Panc1 (cell line): Measurements from ENCODE around the gene CTSD. TPM values are rescaled to one million over a fixed set of nuclear protein-coding genes. Genes with fewer than 3 reads are reported as not detected.

Source experiments
- ATAC-seq: fragments of 200-7000 bp; cut with Tn5 transposase; 2 replicates; pipeline ENCODE4 v1.9.1; 2020; ENCODE audit warnings: mild to moderate bottlenecking, moderate library complexity
- BruUV-seq: library from RNA; stranded (reverse); fragments of 400-500 nt; replicated peaks from 2 replicates; lab custom pipeline; 2021; lab: Mats Ljungman, UMichigan
- CTCF ChIA-PET: fragments of 300-600 bp; sonication (Branson Sonifier 250); formaldehyde crosslinking; loops from one replicate; lab custom pipeline; 2022; ENCODE audit warnings: antibody characterized with exemption; lab: Charles Lee
- POLR2A ChIA-PET: fragments of 300-600 bp; sonication (Branson Sonifier 250); formaldehyde crosslinking; loops from one replicate; lab custom pipeline; 2022; ENCODE audit warnings: antibody characterized with exemption; lab: Charles Lee
- DNase-seq: peaks from one replicate; pipeline ENCODE4 v3.0.0-alpha.2; 2010; ENCODE audit warnings: low read depth, low spot score
- H3K27ac ChIP-seq: 2 replicates; pipeline ENCODE4 v1.5.1; 2011; ENCODE audit warnings: mild to moderate bottlenecking, low read length, inconsistent platforms
- H3K27me3 ChIP-seq: fragments of 200-500 bp; sonication (Bioruptor generic); 2 replicates; pipeline ENCODE4 v1.6.0; 2014; ENCODE audit warnings: low read length, inconsistent platforms; ENCODE audit not compliant: control insufficient read depth, insufficient read depth
- H3K36me3 ChIP-seq: fragments of 200-500 bp; sonication (Bioruptor generic); 2 replicates; pipeline ENCODE4 v1.5.1; 2014; ENCODE audit warnings: inconsistent platforms, mild to moderate bottlenecking, low read length, moderate library complexity; ENCODE audit not compliant: control insufficient read depth, insufficient read depth
- H3K4me1 ChIP-seq: 2 replicates; pipeline ENCODE4 v1.5.1; 2011; ENCODE audit warnings: inconsistent platforms, mild to moderate bottlenecking, low read length, moderate library complexity; ENCODE audit not compliant: control insufficient read depth, insufficient read depth
- H3K4me3 ChIP-seq, 2 experiments: 2 replicates each; pipeline ENCODE4 v1.5.1; 2011 to 2012; ENCODE audit warnings: low read depth in 2 of 2, low read length in 2 of 2, mild to moderate bottlenecking in 2 of 2, inconsistent platforms in 1 of 2, moderate library complexity in 1 of 2
- H3K9me3 ChIP-seq: fragments of 200-500 bp; sonication (Bioruptor generic); 2 replicates; pipeline ENCODE4 v1.5.1; 2014; ENCODE audit warnings: low read depth, mild to moderate bottlenecking, inconsistent platforms, low read length, moderate library complexity; ENCODE audit not compliant: control insufficient read depth, insufficient read depth
- CTCF ChIP-seq: fragments of 450-650 bp; IDR thresholded peaks from 2 replicates; pipeline ENCODE4 v1.5.1; 2017; ENCODE audit warnings: mild to moderate bottlenecking
- POLR2AphosphoS5 ChIP-seq: IDR thresholded peaks from 2 replicates; pipeline ENCODE4 v1.6.1; 2012; ENCODE audit warnings: mild to moderate bottlenecking, low read depth, low read length, moderate library complexity
- REST ChIP-seq, 2 experiments: IDR thresholded peaks; 2 replicates each; pipeline ENCODE4 v1.6.1; 2011 to 2012; ENCODE audit warnings: low read depth in 2 of 2, control low read depth in 1 of 2, low read length in 1 of 2, mild to moderate bottlenecking in 1 of 2, moderate library complexity in 1 of 2; ENCODE audit not compliant: insufficient read depth in 1 of 2
- SIN3A ChIP-seq: IDR thresholded peaks from 2 replicates; pipeline ENCODE4 v1.6.1; 2012; ENCODE audit warnings: low read depth, mild to moderate bottlenecking, low read length, moderate library complexity, borderline replicate concordance; ENCODE audit not compliant: insufficient read depth
- TCF7L2 ChIP-seq: IDR thresholded peaks from 2 replicates; pipeline ENCODE4 v1.6.1; 2011; ENCODE audit warnings: mild to moderate bottlenecking, low read depth, low read length, inconsistent platforms
- in situ Hi-C: cut with HindIII; loops from 2 replicates; pipeline ENCODE4 v1.10.0; 2016; ENCODE audit warnings: low sequenced_read_pairs, low pct_unique_long_range_greater_than_20kb
- intact Hi-C: fragments of 100-400 bp; cut with micrococcal nuclease; formaldehyde crosslinking; loops from one replicate; pipeline ENCODE4 v1.10.0; 2022; ENCODE audit not compliant: unreplicated experiment
- total RNA-seq: library from RNA; stranded (reverse); gene quantifications from one replicate; pipeline ENCODE4 v1.2.1, GENCODE V29; 2021; ENCODE audit not compliant: unreplicated experiment

Gene CTSD
- total RNA-seq, 1 experiment from 2014 or later: 1,813 TPM

DNA sequence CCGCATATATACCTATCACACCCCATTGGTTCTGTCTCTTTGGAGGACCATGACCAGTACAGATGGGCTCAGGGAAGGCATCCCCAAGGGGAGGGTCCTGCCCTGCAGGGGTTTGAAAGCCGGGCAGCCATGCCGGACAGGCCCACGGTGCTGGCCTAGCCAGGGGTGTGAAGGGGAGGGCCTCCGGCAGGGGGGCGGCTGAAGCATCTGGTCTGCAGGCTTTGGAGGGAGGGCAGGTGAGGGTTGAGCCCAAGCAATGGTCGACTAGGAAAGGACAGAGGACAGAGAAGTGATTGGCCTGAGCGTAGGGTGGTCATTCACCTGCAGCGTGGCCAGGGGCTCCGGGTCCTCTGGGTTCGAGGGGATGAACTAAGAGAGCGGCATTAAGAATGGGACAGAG, 11.2 kb upstream of the CTSD start:
- in situ Hi-C loops (no loop called here), intact Hi-C loops (no loop called here)
- no peaks in the 10 kb centered on the region; the same call in 1 of the 2 replicates for H3K9me3 ChIP-seq
- CTCF ChIA-PET: no interaction called here
- peak overlapping the region; percentile 52; the same call in 1 of the 2 replicates for H3K27ac ChIP-seq
- H3K27me3 ChIP-seq: no peaks in the 10 kb centered on the region
- H3K36me3 ChIP-seq: no peaks in the 10 kb centered on the region
- POLR2A ChIA-PET: no interaction called here
- ATAC-seq: no peak
- BruUV-seq: no TSS peak
- no peak overlapping the region for H3K4me3 ChIP-seq
- TF ChIP-seq CTCF (no peak), SIN3A (no peak), TCF7L2 (no peak), REST (IDR thresholded peaks at IDR 0.05; ENCODE audit: insufficient read depth in 1 of 2, low read depth in 2 of 2, low read length in 1 of 2) (no peak), POLR2AphosphoS5 (no peak)
- no peak for DNase-seq
- peaks cover 25% of the 10 kb centered on the region for H3K4me1 ChIP-seq

- H3K36me3 ChIP-seq: no peaks in the 10 kb centered on the region
- peaks cover 26% of the 10 kb centered on the region for H3K4me1 ChIP-seq
- BruUV-seq: no TSS peak
- H3K9me3 ChIP-seq: no peaks in the 10 kb centered on the region; the same call in 1 of the 2 replicates
- ChIA-PET POLR2A (no interaction called here), CTCF (no interaction called here)
- ATAC-seq (no peak), DNase-seq (no peak)
- no peak overlapping the region for H3K4me3 ChIP-seq
- H3K27ac ChIP-seq: peak overlapping the region; percentile 80
- in situ Hi-C loops: no loop called here
- no peaks in the 10 kb centered on the region for H3K27me3 ChIP-seq
- TF ChIP-seq SIN3A (no peak), REST (IDR thresholded peaks at IDR 0.05; ENCODE audit: insufficient read depth in 1 of 2, low read depth in 2 of 2, low read length in 1 of 2) (no peak), POLR2AphosphoS5 (no peak), CTCF (no peak), TCF7L2 (no peak)
- intact Hi-C loops: no loop called here
Measured at GRCh38 chr11:1773994-1774550, 10.3 kb upstream of the CTSD start.
